GM18507 (cell line): ENCODE measurements around the gene MAGEL2.
"Not testable (repeated sequence)": the region's sequence is repeated elsewhere in the genome, so short reads cannot be mapped to it uniquely, and the experiment has no call there.

Source experiments
- DNase-seq: peaks from one replicate; pipeline ENCODE4 v3.0.0; 2011; ENCODE audit warnings: low read depth; ENCODE audit not compliant: insufficient read length; ENCODE audit errors: extremely low spot score
- FAIRE-seq: peaks from 2 replicates; lab custom pipeline; 2011; peaks lifted over from hg19 to GRCh38; lab: Jason Lieb, UNC

The MAGEL2 gene

GRCh38 chr15:23628612-23629233 lies 18.9 kb downstream of the MAGEL2 start:
- DNase-seq = no peak
- FAIRE-seq = no peak

DNA sequence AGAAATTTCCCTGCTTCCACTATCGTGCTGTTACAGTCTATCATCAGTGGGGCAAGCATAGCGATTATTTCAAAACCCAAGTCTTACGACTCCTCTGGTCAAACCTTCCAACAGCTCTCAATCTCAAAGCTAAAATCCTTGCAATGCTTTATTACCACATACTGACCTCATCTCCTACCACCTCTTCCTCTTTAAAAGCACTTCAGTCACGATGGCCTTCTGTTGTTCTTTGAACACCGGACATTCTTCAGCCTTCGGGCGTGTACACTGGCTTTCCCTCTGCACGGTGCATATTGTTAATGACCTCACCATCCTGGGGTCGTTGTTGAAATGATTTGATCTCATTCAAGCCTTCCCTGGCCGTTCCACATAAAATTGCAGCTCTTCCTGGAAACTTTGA lies 31.1 kb downstream of the MAGEL2 start:
- DNase-seq (no peak), FAIRE-seq (no peak)

DNA sequence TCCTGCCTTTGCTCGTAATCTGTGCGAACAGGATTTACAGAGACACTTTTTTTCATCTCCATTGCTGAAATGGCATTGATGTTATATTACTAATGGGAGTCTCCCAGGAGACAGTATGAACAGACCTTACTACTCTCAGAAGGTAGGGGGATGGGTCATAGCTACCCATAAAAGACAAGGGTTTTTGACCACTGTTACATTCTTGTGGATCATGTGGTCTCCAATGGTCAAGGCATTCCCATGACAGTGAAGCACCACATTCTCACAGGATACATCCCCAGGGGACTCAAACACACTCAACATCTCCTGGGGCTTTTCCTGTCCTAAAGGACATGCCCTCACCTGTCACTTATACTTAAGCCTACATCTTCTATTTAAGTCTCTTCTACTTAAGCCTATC lies 41.4 kb downstream of the MAGEL2 start:
- DNase-seq (no peak), FAIRE-seq (no peak)

GRCh38 chr15:23602124-23602523 lies 45.5 kb downstream of the MAGEL2 start:
- DNase-seq (no peak), FAIRE-seq (no peak)

DNA sequence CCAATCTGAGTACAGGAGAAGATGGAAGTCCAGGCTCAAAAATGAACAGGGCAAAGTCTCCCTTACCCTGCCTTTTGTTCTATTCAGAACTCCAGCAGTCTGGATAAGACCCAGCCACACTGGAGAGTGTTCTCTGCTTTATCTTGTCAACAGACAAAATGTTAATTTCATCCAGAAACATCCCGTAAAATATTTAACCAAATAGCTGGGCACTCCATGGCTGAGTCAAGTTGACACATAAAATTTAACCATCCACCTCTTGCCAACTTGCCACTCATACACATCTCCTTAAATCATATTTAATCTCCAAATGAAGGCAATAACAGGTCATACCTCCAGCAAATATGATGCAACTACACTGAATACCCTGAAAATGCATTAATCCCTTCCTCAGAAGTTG lies 48.6 kb downstream of the MAGEL2 start:
- DNase-seq = no peak
- FAIRE-seq = no peak

DNA sequence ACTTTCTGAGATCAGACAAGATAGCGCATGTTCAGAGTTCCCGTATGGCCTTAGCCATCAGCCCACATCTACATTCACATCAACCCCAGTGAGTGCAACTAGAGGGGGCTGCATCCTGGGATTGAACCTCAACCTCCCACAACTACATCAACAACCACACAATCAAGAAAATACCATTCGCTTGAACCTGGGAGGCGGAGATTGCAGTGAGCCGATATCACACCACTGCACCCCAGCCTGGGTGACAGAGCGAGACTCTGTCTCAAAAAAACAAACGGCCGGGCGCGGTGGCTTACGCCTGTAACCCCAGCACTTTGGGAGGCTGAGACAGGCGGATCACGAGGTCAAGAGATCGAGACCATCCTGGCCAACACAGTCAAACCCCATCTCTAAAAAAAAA lies 50.4 kb downstream of the MAGEL2 start:
- FAIRE-seq, DNase-seq: not testable (repeated sequence)

DNA sequence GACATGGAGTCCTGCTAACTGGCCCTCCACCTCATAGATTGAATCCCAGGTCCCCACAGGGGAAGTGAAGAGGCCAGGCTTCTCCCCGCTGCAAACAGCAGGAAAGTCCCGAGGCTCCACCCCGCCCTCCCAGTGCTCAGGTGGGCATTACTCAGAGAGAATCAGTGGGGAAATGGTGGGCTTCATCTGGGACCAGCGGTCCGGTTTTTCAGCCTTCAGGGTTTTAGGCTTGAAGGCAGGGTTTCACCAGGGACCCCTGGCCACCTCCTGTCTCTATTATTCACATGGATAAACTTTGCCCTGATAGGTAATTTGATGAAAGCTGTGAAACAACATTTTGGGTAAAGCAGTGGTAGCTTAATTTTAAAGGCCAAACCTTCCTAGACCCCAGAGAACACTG lies 50.9 kb downstream of the MAGEL2 start:
- FAIRE-seq (no peak), DNase-seq (no peak)

- no peak for DNase-seq
Measured at GRCh38 chr15:23595368-23595767, 52.3 kb downstream of the MAGEL2 start.

GRCh38 chr15:23594252-23594770 lies 53.4 kb downstream of the MAGEL2 start:
- no peak for FAIRE-seq

More at GRCh38 chr15:23595368-23595767, 52.3 kb downstream of the MAGEL2 start:
- FAIRE-seq = no peak

More at GRCh38 chr15:23594252-23594770, 53.4 kb downstream of the MAGEL2 start:
- DNase-seq = no peak
